ENCODE data around the gene BICDL1. TPM values are rescaled to one million over a fixed set of nuclear protein-coding genes. Genes with fewer than 3 reads are reported as not detected.

Gene BICDL1
- total RNA-seq, 1 experiment from 2014 or later, result 2.4 TPM

DNA sequence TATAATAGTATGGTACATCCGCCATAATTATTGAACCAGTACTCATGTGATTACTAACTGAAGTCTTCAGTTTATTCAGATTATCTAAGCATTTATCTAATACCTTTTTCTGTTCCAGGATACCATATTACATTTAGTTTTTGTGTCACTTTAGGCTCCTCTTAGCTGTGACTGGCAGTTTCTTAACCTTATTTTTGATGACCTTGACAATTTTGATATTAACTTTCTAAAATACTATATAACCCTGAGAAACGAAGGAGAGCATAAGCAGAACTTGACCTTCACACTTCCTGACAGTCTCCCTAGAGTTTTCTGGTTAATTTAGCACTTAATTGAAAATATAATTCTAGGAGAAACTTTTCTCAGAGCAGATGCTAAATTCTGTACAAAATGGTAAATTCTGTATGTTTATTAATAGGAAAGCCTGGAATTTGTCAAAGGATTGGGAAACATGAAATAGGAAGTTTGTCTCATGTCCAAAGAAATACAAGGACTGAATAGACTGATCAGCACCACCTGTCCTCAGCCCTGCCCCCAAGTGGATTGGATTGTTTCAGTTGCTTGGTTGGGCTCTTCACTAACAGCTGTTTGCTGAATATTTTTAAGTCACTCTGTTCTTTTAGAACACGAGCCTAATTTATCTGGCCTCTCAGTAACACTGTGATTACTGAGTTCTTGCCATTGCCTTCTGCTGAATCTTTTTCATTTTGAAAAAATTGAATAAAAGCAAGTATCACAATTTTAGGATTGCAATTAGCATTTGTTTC is 6.0 kb downstream of the BICDL1 start:
- H3K4me1 ChIP-seq (ENCODE audit: insufficient read depth, low read length, poor library complexity, severe bottlenecking), result no peaks in the 10 kb centered on the region
- TF ChIP-seq, protein P1, sequence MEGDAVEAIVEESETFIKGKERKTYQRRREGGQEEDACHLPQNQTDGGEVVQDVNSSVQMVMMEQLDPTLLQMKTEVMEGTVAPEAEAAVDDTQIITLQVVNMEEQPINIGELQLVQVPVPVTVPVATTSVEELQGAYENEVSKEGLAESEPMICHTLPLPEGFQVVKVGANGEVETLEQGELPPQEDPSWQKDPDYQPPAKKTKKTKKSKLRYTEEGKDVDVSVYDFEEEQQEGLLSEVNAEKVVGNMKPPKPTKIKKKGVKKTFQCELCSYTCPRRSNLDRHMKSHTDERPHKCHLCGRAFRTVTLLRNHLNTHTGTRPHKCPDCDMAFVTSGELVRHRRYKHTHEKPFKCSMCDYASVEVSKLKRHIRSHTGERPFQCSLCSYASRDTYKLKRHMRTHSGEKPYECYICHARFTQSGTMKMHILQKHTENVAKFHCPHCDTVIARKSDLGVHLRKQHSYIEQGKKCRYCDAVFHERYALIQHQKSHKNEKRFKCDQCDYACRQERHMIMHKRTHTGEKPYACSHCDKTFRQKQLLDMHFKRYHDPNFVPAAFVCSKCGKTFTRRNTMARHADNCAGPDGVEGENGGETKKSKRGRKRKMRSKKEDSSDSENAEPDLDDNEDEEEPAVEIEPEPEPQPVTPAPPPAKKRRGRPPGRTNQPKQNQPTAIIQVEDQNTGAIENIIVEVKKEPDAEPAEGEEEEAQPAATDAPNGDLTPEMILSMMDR (conservative IDR thresholded peaks at IDR 0.05; ENCODE audit: low read depth, low read length), result no peak
- no peak for TF ChIP-seq EZH2 (IDR thresholded peaks at IDR 0.05; ENCODE audit: borderline replicate concordance, low read depth, low read length, poor library complexity, severe bottlenecking)
- H3K36me3 ChIP-seq (ENCODE audit: insufficient read depth, low read length, poor library complexity, severe bottlenecking), result no peaks in the 10 kb centered on the region
- no peak overlapping the region for H3K4me3 ChIP-seq (ENCODE audit: low read depth, low read length, poor library complexity, severe bottlenecking)
- H3K27ac ChIP-seq (ENCODE audit: low read depth, low read length, poor library complexity, severe bottlenecking), result no peak overlapping the region
- ChIA-PET POLR2A (ENCODE audit: low non-redundant PET) (no interaction called here), CTCF (interaction anchor here (0.5 kb wide), 1 partner anchor 236 kb away, joined by 4 read pairs; no protein-coding TSS in a partner anchor)
- intact Hi-C loops (cut with micrococcal nuclease; ENCODE audit: unreplicated experiment), result no loop called here
- BruUV-seq (replicated peaks), result no TSS peak
- no peak for DNase-seq (ENCODE audit: low spot score)
- H3K9me3 ChIP-seq (ENCODE audit: low read depth, low read length, poor library complexity, severe bottlenecking), result no peaks in the 10 kb centered on the region
- H3K27me3 ChIP-seq (replicated peaks; ENCODE audit: insufficient read depth, low read depth, low read length, poor library complexity), result peaks cover 12% of the 10 kb centered on the region

DNA sequence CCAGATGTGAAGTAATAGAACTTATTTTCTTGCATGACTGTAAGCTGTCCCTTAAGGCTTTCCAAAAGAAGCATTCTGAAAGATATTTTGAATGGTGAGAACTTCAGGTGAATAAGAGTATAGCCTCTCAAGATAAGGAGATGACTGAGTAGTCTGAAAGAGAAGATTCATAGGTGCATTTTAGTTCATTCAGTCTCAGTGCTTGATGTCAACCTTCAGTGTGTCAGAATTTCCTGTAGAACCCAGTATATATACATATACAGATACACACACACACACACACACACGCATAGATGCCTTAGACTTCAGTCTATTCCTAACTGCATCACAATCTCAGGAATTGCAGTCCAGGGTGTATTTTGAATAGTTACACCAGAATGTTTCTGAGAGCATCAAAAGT is 7.4 kb downstream of the BICDL1 start:
- no TSS peak for BruUV-seq (replicated peaks)
- intact Hi-C loops (cut with micrococcal nuclease; ENCODE audit: unreplicated experiment), result no loop called here
- Histone ChIP-seq H3K9me3 (ENCODE audit: low read depth, low read length, poor library complexity, severe bottlenecking) (no peaks in the 10 kb centered on the region), H3K27me3 (replicated peaks; ENCODE audit: insufficient read depth, low read depth, low read length, poor library complexity) (no peaks in the 10 kb centered on the region), H3K36me3 (ENCODE audit: insufficient read depth, low read length, poor library complexity, severe bottlenecking) (no peaks in the 10 kb centered on the region), H3K4me1 (ENCODE audit: insufficient read depth, low read length, poor library complexity, severe bottlenecking) (no peaks in the 10 kb centered on the region), H3K4me3 (ENCODE audit: low read depth, low read length, poor library complexity, severe bottlenecking) (no peak overlapping the region), H3K27ac (ENCODE audit: low read depth, low read length, poor library complexity, severe bottlenecking) (no peak overlapping the region)
- ChIA-PET CTCF (no interaction called here), POLR2A (ENCODE audit: low non-redundant PET) (no interaction called here)
- no peak for DNase-seq (ENCODE audit: low spot score)
- TF ChIP-seq, protein P1 (conservative IDR thresholded peaks at IDR 0.05; ENCODE audit: low read depth, low read length), result no peak
- no peak for TF ChIP-seq EZH2 (IDR thresholded peaks at IDR 0.05; ENCODE audit: borderline replicate concordance, low read depth, low read length, poor library complexity, severe bottlenecking)

DNA sequence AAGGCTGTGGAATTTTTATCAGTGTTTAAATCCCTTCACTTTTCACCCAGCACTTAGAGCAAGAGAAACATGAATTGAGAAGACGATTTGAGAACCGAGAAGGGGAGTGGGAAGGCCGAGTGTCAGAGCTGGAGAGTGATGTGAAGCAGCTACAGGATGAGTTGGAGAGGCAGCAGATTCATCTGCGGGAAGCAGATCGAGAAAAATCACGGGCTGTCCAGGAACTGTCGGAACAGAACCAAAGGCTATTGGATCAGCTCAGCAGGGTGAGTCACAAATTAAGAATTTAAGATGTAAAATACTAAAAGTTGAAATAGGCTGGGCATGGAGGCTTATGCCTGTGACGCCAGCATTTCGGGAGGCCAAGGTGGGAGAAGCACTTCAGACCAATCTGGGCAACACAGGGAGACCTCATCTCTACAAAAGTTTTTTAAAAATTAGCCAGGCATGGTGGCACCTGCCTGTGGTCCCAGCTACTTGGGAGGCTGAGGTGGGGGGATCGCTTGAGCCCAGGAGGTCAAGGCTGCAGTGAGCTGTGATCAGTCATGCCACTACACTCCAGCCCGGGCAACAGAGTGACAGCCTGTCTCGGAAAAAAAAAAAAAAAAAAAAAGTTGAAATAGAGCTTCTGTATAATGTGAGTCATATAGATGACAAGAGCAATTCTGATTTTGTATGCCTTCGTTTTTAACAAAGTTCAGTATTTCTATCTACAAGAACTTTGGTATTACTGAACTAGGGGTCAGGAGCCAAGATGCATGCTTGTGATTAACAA is 9.6 kb downstream of the BICDL1 start:
- TF ChIP-seq, protein P1 (conservative IDR thresholded peaks at IDR 0.05; ENCODE audit: low read depth, low read length), result no peak
- TF ChIP-seq EZH2 (IDR thresholded peaks at IDR 0.05; ENCODE audit: borderline replicate concordance, low read depth, low read length, poor library complexity, severe bottlenecking), result no peak
- no peak overlapping the region for H3K4me3 ChIP-seq (ENCODE audit: low read depth, low read length, poor library complexity, severe bottlenecking)
- H3K27ac ChIP-seq (ENCODE audit: low read depth, low read length, poor library complexity, severe bottlenecking), result no peak overlapping the region
- no peaks in the 10 kb centered on the region for H3K9me3 ChIP-seq (ENCODE audit: low read depth, low read length, poor library complexity, severe bottlenecking)
- POLR2A ChIA-PET (ENCODE audit: low non-redundant PET), result no interaction called here
- intact Hi-C loops (cut with micrococcal nuclease; ENCODE audit: unreplicated experiment), result no loop called here
- H3K27me3 ChIP-seq (replicated peaks; ENCODE audit: insufficient read depth, low read depth, low read length, poor library complexity), result no peaks in the 10 kb centered on the region
- no peaks in the 10 kb centered on the region for H3K4me1 ChIP-seq (ENCODE audit: insufficient read depth, low read length, poor library complexity, severe bottlenecking)
- no peaks in the 10 kb centered on the region for H3K36me3 ChIP-seq (ENCODE audit: insufficient read depth, low read length, poor library complexity, severe bottlenecking)
- no peak for DNase-seq (ENCODE audit: low spot score)
- no TSS peak for BruUV-seq (replicated peaks)
- CTCF ChIA-PET, result no interaction called here

All from A673 (cell line).